DND-41 (cell line): ENCODE results near the gene NEUROD4.

Source experiments
- ATAC-seq: fragments of 200-7000 bp; cut with Tn5 transposase; 3 replicates; pipeline ENCODE4 v1.9.1; 2021; ENCODE audit warnings: low read depth; ENCODE audit not compliant: insufficient read depth
- DNase-seq: peaks from one replicate; pipeline ENCODE4 v3.0.0-alpha.2; 2020
- H2AFZ ChIP-seq: 2 replicates; pipeline ENCODE4 v1.6.0; 2012; ENCODE audit warnings: low read depth, low read length
- H3K27ac ChIP-seq: 2 replicates; pipeline ENCODE4 v1.5.1; 2012; ENCODE audit warnings: low read length, inconsistent platforms
- H3K27me3 ChIP-seq: fragments of 200-600 bp; sonication (generic); 2 replicates; pipeline ENCODE4 v1.6.0; 2012; ENCODE audit warnings: low read length, mild to moderate bottlenecking, inconsistent platforms; ENCODE audit not compliant: insufficient read depth, poor library complexity
- H3K36me3 ChIP-seq: 2 replicates; pipeline ENCODE4 v1.5.1; 2012; ENCODE audit warnings: low read length, inconsistent platforms; ENCODE audit not compliant: insufficient read depth
- H3K4me1 ChIP-seq: 2 replicates; pipeline ENCODE4 v1.5.1; 2012; ENCODE audit warnings: mild to moderate bottlenecking, low read length; ENCODE audit not compliant: insufficient read depth
- H3K4me2 ChIP-seq: 2 replicates; pipeline ENCODE4 v1.6.0; 2012; ENCODE audit warnings: mild to moderate bottlenecking, moderate library complexity, low read length, inconsistent platforms; ENCODE audit not compliant: insufficient read depth
- H3K4me3 ChIP-seq, 2 experiments: fragments of 200-600 bp in 1 of 2; shearing (Covaris generic) in 1 of 2; 2 replicates each; pipeline ENCODE4 v1.5.1; 2012 to 2016; ENCODE audit warnings: inconsistent platforms in 2 of 2, low read length in 2 of 2, mild to moderate bottlenecking in 2 of 2, low read depth in 1 of 2, moderate library complexity in 1 of 2
- H3K79me2 ChIP-seq: 2 replicates; pipeline ENCODE4 v1.6.0; 2012; ENCODE audit warnings: low read length, inconsistent platforms; ENCODE audit not compliant: insufficient read depth
- H3K9ac ChIP-seq: 2 replicates; pipeline ENCODE4 v1.6.0; 2012; ENCODE audit warnings: low read depth, mild to moderate bottlenecking, inconsistent platforms, low read length, moderate library complexity
- H3K9me3 ChIP-seq: 2 replicates; pipeline ENCODE4 v1.5.1; 2012; ENCODE audit warnings: low read length, moderate library complexity, mild to moderate bottlenecking, inconsistent platforms; ENCODE audit not compliant: insufficient read depth, severe bottlenecking
- H4K20me1 ChIP-seq: 2 replicates; pipeline ENCODE4 v1.6.0; 2012; ENCODE audit warnings: low read length; ENCODE audit not compliant: insufficient read depth
- EZH2 ChIP-seq: IDR thresholded peaks from 3 replicates; pipeline ENCODE4 v1.6.1; 2012; ENCODE audit warnings: borderline replicate concordance, low read depth, mild to moderate bottlenecking, moderate library complexity, low read length, inconsistent platforms; ENCODE audit not compliant: severe bottlenecking
- TF ChIP-seq, protein P1 (sequence below): IDR thresholded peaks from 2 replicates; pipeline ENCODE4 v1.5.1; 2012; ENCODE audit warnings: borderline replicate concordance, low read length, moderate library complexity, mild to moderate bottlenecking; ENCODE audit not compliant: poor library complexity, severe bottlenecking; ENCODE audit errors: extremely low read depth

The NEUROD4 gene

GRCh38 chr12:55058776-55059175, 39.0 kb downstream of the NEUROD4 start:
- H3K79me2 ChIP-seq, result no peaks in the 10 kb centered on the region
- H3K4me3 ChIP-seq, result no peak overlapping the region
- H3K36me3 ChIP-seq, result no peaks in the 10 kb centered on the region
- H4K20me1 ChIP-seq, result no peaks in the 10 kb centered on the region
- no peak for TF ChIP-seq EZH2
- TF ChIP-seq, protein P1, sequence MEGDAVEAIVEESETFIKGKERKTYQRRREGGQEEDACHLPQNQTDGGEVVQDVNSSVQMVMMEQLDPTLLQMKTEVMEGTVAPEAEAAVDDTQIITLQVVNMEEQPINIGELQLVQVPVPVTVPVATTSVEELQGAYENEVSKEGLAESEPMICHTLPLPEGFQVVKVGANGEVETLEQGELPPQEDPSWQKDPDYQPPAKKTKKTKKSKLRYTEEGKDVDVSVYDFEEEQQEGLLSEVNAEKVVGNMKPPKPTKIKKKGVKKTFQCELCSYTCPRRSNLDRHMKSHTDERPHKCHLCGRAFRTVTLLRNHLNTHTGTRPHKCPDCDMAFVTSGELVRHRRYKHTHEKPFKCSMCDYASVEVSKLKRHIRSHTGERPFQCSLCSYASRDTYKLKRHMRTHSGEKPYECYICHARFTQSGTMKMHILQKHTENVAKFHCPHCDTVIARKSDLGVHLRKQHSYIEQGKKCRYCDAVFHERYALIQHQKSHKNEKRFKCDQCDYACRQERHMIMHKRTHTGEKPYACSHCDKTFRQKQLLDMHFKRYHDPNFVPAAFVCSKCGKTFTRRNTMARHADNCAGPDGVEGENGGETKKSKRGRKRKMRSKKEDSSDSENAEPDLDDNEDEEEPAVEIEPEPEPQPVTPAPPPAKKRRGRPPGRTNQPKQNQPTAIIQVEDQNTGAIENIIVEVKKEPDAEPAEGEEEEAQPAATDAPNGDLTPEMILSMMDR, result no peak
- H3K27ac ChIP-seq, result no peak overlapping the region
- no peak overlapping the region for H2AFZ ChIP-seq
- no peak overlapping the region for H3K9ac ChIP-seq
- no peak overlapping the region for H3K4me2 ChIP-seq
- no peak for DNase-seq
- peaks cover 43% of the 10 kb centered on the region for H3K27me3 ChIP-seq
- H3K9me3 ChIP-seq, result no peaks in the 10 kb centered on the region
- ATAC-seq, result no peak
- no peaks in the 10 kb centered on the region for H3K4me1 ChIP-seq

GRCh38 chr12:55060470-55060869, 40.7 kb downstream of the NEUROD4 start:
- no peak overlapping the region for H3K4me3 ChIP-seq
- no peaks in the 10 kb centered on the region for H3K4me1 ChIP-seq
- H3K9ac ChIP-seq, result no peak overlapping the region
- no peaks in the 10 kb centered on the region for H4K20me1 ChIP-seq
- DNase-seq, result no peak
- H3K79me2 ChIP-seq, result no peaks in the 10 kb centered on the region
- no peak overlapping the region for H2AFZ ChIP-seq
- H3K9me3 ChIP-seq, result no peaks in the 10 kb centered on the region
- no peaks in the 10 kb centered on the region for H3K36me3 ChIP-seq
- no peak for ATAC-seq
- TF ChIP-seq, protein P1, result no peak
- no peak for TF ChIP-seq EZH2
- H3K27ac ChIP-seq, result no peak overlapping the region
- H3K27me3 ChIP-seq, result peaks cover 56% of the 10 kb centered on the region
- H3K4me2 ChIP-seq, result no peak overlapping the region

DNA sequence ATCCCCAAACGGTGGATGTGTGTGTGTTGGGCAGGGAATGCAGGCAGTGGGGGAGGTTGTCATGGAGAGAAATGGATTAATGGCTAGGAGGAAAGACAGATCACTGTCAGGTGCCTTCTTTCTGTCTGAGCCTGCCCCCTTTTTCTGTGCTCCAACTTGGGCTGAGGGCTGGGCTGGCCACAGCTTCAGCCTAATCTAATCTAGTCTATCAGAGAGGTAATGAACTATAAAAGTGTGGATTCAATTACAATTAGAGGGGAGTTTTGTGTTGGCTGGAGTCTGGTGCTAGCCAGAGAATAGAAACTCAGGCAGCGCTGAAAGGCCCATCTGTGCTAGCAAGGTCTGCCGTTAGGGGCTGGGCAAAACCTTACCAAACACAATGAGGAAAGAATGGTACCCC, 41.2 kb downstream of the NEUROD4 start:
- Histone ChIP-seq H3K4me2 (no peak overlapping the region), H3K9ac (no peak overlapping the region), H4K20me1 (no peaks in the 10 kb centered on the region), H3K27ac (no peak overlapping the region), H3K27me3 (peaks cover 60% of the 10 kb centered on the region), H3K36me3 (no peaks in the 10 kb centered on the region), H3K4me3 (no peak overlapping the region), H3K79me2 (no peaks in the 10 kb centered on the region), H3K4me1 (no peaks in the 10 kb centered on the region), H2AFZ (no peak overlapping the region), H3K9me3 (no peaks in the 10 kb centered on the region)
- ATAC-seq (no peak), DNase-seq (no peak)
- TF ChIP-seq, protein P1, result no peak
- no peak for TF ChIP-seq EZH2

GRCh38 chr12:55063291-55063690, 43.5 kb downstream of the NEUROD4 start:
- TF ChIP-seq EZH2, result no peak
- TF ChIP-seq, protein P1, result no peak
- no peak overlapping the region for H3K27ac ChIP-seq

More at GRCh38 chr12:55063291-55063690, 43.5 kb downstream of the NEUROD4 start:
- no peak overlapping the region for H3K9ac ChIP-seq
- ATAC-seq (no peak), DNase-seq (no peak)
- no peak overlapping the region for H2AFZ ChIP-seq
- no peaks in the 10 kb centered on the region for H3K79me2 ChIP-seq
- no peak overlapping the region for H3K4me2 ChIP-seq
- H3K36me3 ChIP-seq, result no peaks in the 10 kb centered on the region
- H3K27me3 ChIP-seq, result peaks cover 58% of the 10 kb centered on the region
- H4K20me1 ChIP-seq, result no peaks in the 10 kb centered on the region
- H3K9me3 ChIP-seq, result no peaks in the 10 kb centered on the region
- H3K4me3 ChIP-seq, result no peak overlapping the region
- H3K4me1 ChIP-seq, result no peaks in the 10 kb centered on the region
